ENCODE data around the gene RAI14. TPM values are rescaled to one million over a fixed set of nuclear protein-coding genes. Genes with fewer than 3 reads are reported as not detected.
"Not testable (repeated sequence)": the region's sequence is repeated elsewhere in the genome, so short reads cannot be mapped to it uniquely, and the experiment has no call there.

The RAI14 gene
- total RNA-seq, 1 experiment from 2014 or later = 71.5 TPM

DNA sequence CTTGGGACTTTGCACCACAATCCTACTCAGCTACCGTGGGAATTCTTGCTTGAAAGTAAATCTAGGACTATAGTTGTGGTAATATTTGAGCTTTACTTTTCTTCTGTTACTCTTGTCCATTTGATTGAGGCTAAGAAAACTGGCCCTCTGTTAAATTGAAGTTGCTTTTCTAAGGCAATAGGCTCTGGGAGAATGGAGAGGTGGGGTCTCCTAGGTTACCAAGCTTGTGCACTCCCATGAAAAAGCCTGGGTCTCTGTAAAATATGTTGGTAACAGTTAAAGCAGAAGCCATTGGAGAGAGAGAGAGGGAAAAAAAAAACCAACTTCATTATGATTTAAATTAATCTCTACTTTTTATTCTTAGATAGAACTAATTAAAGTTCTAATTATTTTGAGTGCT lies 68.6 kb downstream of the RAI14 start:
- H3K36me3 Mint-ChIP-seq (ENCODE audit: insufficient read depth, unreplicated experiment) = peaks cover 42% of the 10 kb centered on the region
- Histone ChIP-seq H3K4me1 (no peaks in the 10 kb centered on the region), H3K36me3 (ENCODE audit: control insufficient read depth, insufficient read depth, low read length) (no peaks in the 10 kb centered on the region; the same call in none of the 2 replicates), H3K9me3 (peaks cover 14% of the 10 kb centered on the region), H3K4me3 (ENCODE audit: low read depth, low read length) (no peak overlapping the region), H3K27me3 (replicated peaks; ENCODE audit: control insufficient read depth, insufficient read depth, low read length) (no peaks in the 10 kb centered on the region)
- intact Hi-C loops (cut with micrococcal nuclease; ENCODE audit: unreplicated experiment) = no loop called here
- no peak for DNase-seq
- no peak overlapping the region for H3K27ac Mint-ChIP-seq (ENCODE audit: unreplicated experiment)
- no peaks in the 10 kb centered on the region for H3K27me3 Mint-ChIP-seq (ENCODE audit: insufficient read depth, unreplicated experiment)
- ChIA-PET CTCF (no interaction called here), POLR2A (no interaction called here)
- no TSS peak for BruUV-seq (replicated peaks)
- H3K9me3 Mint-ChIP-seq (ENCODE audit: unreplicated experiment) = peaks cover 18% of the 10 kb centered on the region
- TF ChIP-seq, protein P1, sequence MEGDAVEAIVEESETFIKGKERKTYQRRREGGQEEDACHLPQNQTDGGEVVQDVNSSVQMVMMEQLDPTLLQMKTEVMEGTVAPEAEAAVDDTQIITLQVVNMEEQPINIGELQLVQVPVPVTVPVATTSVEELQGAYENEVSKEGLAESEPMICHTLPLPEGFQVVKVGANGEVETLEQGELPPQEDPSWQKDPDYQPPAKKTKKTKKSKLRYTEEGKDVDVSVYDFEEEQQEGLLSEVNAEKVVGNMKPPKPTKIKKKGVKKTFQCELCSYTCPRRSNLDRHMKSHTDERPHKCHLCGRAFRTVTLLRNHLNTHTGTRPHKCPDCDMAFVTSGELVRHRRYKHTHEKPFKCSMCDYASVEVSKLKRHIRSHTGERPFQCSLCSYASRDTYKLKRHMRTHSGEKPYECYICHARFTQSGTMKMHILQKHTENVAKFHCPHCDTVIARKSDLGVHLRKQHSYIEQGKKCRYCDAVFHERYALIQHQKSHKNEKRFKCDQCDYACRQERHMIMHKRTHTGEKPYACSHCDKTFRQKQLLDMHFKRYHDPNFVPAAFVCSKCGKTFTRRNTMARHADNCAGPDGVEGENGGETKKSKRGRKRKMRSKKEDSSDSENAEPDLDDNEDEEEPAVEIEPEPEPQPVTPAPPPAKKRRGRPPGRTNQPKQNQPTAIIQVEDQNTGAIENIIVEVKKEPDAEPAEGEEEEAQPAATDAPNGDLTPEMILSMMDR (IDR thresholded peaks at IDR 0.05; ENCODE audit: insufficient read depth in 1 of 2, low read depth in 1 of 2, low read length in 1 of 2, severe bottlenecking in 1 of 2, unreplicated experiment in 1 of 2) = no peak
- no peak overlapping the region for H3K4me3 Mint-ChIP-seq (ENCODE audit: unreplicated experiment)
- no peaks in the 10 kb centered on the region for H3K4me1 Mint-ChIP-seq (ENCODE audit: low read depth, unreplicated experiment)

DNA sequence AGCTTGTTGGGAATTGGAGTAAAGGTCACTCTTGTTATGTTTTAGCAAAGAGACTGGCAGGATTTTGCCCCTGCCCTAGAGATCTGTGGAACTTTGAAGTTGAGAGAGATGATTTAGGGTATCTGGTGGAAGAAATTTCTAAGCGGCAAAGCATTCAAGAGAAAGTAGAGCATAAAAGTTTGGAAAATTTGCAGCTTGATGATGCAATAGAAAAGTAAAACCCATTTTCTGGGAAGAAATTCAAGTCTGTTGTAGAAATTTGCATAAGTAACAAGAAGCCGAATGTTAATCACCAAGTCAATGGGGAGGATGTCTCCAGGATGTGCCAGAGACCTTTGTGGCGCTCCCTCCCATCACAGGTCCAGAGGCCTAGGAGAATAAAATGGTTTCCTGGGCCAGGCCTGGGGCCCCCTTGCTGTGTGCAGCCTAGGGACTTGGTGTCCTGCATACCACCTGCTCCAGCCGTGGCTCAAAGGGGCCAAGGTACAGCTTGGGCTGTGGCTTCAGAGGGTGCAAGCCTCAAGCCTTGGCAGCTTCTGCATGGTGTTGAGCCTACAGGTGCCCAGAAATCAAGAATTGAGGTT lies 71.1 kb downstream of the RAI14 start:
- H3K27me3 Mint-ChIP-seq (ENCODE audit: insufficient read depth, unreplicated experiment); intact Hi-C loops (cut with micrococcal nuclease; ENCODE audit: unreplicated experiment); H3K4me1 Mint-ChIP-seq (ENCODE audit: low read depth, unreplicated experiment); POLR2A ChIA-PET; H3K4me3 Mint-ChIP-seq (ENCODE audit: unreplicated experiment); H3K36me3 ChIP-seq (ENCODE audit: control insufficient read depth, insufficient read depth, low read length); DNase-seq; CTCF ChIA-PET; H3K4me3 ChIP-seq (ENCODE audit: low read depth, low read length); BruUV-seq (replicated peaks); H3K27me3 ChIP-seq (replicated peaks; ENCODE audit: control insufficient read depth, insufficient read depth, low read length): not testable (repeated sequence)
- Mint-ChIP-seq H3K36me3 (ENCODE audit: insufficient read depth, unreplicated experiment) (peaks cover 38% of the 10 kb centered on the region), H3K27ac (ENCODE audit: unreplicated experiment) (peak overlapping the region; percentile 4), H3K9me3 (ENCODE audit: unreplicated experiment) (peaks cover 18% of the 10 kb centered on the region)
- H3K9me3 ChIP-seq = peaks cover 14% of the 10 kb centered on the region
- H3K4me1 ChIP-seq = peaks cover 12% of the 10 kb centered on the region; the same call in 1 of the 2 replicates

DNA sequence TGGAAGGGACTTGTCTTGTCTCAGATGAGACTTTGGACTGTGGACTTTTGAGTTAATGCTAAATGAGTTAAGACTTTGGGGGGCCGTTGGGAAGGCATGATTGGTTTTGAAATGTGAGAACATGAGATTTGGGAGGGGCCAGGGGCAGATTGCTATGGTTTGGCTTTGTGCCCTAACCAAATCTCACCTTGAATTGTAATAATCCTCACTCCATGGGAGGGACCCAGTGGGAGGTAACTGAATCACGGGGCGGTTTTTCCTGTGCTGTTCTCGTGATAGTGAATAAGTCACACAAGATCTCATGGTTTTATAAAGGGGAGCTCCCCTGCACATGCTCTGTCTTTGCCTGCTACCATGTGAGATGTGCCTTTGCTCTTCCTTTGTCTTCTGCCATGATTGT lies 72.1 kb downstream of the RAI14 start:
- H3K27me3 Mint-ChIP-seq (ENCODE audit: insufficient read depth, unreplicated experiment) = no peaks in the 10 kb centered on the region
- intact Hi-C loops (cut with micrococcal nuclease; ENCODE audit: unreplicated experiment) = no loop called here
- no peak for DNase-seq
- ChIA-PET POLR2A (no interaction called here), CTCF (no interaction called here)
- no TSS peak for BruUV-seq (replicated peaks)
- peaks cover 41% of the 10 kb centered on the region for H3K36me3 Mint-ChIP-seq (ENCODE audit: insufficient read depth, unreplicated experiment)
- peaks cover 14% of the 10 kb centered on the region for H3K9me3 ChIP-seq
- peaks cover 18% of the 10 kb centered on the region for H3K9me3 Mint-ChIP-seq (ENCODE audit: unreplicated experiment)
- H3K36me3 ChIP-seq (ENCODE audit: control insufficient read depth, insufficient read depth, low read length) = no peaks in the 10 kb centered on the region; the same call in none of the 2 replicates
- H3K4me1 ChIP-seq = peaks cover 12% of the 10 kb centered on the region; the same call in 1 of the 2 replicates
- TF ChIP-seq, protein P1 (IDR thresholded peaks at IDR 0.05; ENCODE audit: insufficient read depth in 1 of 2, low read depth in 1 of 2, low read length in 1 of 2, severe bottlenecking in 1 of 2, unreplicated experiment in 1 of 2) = no peak
- H3K27ac Mint-ChIP-seq (ENCODE audit: unreplicated experiment) = no peak overlapping the region
- H3K4me3 ChIP-seq (ENCODE audit: low read depth, low read length) = no peak overlapping the region
- H3K27me3 ChIP-seq (replicated peaks; ENCODE audit: control insufficient read depth, insufficient read depth, low read length) = no peaks in the 10 kb centered on the region
- H3K4me3 Mint-ChIP-seq (ENCODE audit: unreplicated experiment) = no peak overlapping the region
- H3K4me1 Mint-ChIP-seq (ENCODE audit: low read depth, unreplicated experiment) = no peaks in the 10 kb centered on the region
